Fibroblast of lung (primary cell): ENCODE measurements around the gene KCNK7.

Source experiments
- EZH2 ChIP-seq: IDR thresholded peaks from 2 replicates; pipeline ENCODE4 v1.5.1; 2012; ENCODE audit warnings: low read length, control low read depth, mild to moderate bottlenecking; ENCODE audit errors: missing control alignments
- TF ChIP-seq, protein P1 (sequence below), 2 donors: IDR thresholded peaks in 1 of 2; conservative IDR thresholded peaks in 1 of 2; 1 replicate in 1 of 2; 2 replicates in 1 of 2; pipeline ENCODE4 v1.5.1; 2011 to 2012; ENCODE audit warnings: low read length in 2 of 2, control low read depth in 1 of 2, inconsistent platforms in 1 of 2, low read depth in 1 of 2, mild to moderate bottlenecking in 1 of 2

DNA sequence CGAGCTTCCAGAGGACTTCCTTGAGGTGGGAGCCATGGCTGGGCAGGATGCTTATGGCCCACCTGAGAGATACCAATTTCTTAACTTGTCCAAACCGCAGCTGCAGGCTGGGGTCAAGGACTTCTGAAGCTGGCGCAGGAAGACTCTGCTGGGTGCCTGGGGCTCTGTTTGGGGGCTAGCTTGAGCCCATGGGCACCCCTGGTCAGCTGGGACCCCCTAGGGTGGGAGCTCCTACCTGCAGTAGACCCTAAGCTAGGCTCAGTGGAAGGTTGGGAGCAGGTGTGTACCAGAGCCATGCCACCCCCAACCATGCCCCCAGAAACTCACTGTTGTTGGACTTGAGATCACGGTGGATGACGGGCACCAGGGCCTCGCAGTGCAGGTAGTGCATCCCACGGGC lies 17.1 kb upstream of the KCNK7 start:
- TF ChIP-seq, protein P1, sequence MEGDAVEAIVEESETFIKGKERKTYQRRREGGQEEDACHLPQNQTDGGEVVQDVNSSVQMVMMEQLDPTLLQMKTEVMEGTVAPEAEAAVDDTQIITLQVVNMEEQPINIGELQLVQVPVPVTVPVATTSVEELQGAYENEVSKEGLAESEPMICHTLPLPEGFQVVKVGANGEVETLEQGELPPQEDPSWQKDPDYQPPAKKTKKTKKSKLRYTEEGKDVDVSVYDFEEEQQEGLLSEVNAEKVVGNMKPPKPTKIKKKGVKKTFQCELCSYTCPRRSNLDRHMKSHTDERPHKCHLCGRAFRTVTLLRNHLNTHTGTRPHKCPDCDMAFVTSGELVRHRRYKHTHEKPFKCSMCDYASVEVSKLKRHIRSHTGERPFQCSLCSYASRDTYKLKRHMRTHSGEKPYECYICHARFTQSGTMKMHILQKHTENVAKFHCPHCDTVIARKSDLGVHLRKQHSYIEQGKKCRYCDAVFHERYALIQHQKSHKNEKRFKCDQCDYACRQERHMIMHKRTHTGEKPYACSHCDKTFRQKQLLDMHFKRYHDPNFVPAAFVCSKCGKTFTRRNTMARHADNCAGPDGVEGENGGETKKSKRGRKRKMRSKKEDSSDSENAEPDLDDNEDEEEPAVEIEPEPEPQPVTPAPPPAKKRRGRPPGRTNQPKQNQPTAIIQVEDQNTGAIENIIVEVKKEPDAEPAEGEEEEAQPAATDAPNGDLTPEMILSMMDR (conservative IDR thresholded peaks at IDR 0.05 in 1 of 2, IDR thresholded peaks at IDR 0.05 in 1 of 2; ENCODE audit: low read depth in 1 of 2, low read length in 2 of 2), result no peak
- no peak for TF ChIP-seq EZH2
